GM12874 (cell line): Measurements from ENCODE around the gene AATK.

Experiments used
- CTCF ChIP-seq: IDR thresholded peaks from 2 replicates; pipeline ENCODE4 v1.5.1; 2011; ENCODE audit warnings: low read depth, mild to moderate bottlenecking, control low read depth, low read length, moderate library complexity; ENCODE audit not compliant: insufficient read depth

Gene AATK

GRCh38 chr17:81074875-81075274 is 91.1 kb downstream of the AATK start:
- no peak for TF ChIP-seq CTCF

GRCh38 chr17:81073967-81074839 is 91.8 kb downstream of the AATK start:
- TF ChIP-seq CTCF: no peak

DNA sequence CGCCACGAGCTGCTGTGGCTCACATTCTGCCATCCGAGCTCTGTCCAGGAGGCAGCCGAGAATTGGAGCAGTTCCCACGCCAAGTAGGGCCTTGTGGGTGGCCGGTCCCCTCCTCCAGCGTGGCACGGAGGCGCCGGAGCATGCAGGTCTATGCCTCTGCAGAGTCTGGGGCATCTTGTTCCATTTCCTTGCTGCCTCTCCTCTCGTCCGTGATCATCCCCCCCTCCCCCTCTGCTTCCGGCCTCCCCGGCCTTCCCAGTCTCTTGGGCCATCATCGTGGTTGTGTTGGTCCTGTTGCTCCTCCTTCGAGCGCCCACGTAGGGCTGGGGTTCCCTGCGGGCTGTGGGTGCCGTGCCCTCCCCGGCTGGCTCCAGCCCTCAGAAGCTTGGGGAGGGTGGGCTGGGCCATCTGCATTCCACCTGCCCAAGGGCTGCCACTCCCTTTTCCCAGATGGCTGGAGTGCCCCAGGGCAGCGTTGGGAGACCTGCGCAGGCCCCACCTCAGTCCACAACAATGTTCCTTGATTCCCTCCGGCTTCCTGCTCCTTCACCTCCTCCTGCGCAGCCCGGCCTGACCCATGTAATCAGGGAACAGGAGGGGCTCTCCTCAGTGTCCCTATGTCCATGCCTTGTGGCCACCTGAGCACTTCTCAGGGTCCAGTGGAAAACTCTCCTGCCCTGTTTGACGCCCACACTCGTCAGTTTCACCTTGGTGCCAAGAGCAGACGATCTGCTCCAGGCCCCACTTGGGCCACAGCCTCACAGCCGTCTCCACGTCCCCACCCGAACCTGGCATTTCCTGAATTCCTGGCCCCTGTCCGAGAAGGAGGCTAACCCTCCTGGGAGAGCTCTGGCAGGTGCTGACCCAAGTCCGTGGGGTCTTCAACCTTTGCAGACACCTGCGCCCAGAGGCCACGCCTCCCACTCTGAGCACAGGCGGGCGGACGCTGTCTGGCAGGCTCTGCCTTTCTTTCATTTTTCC is 94.0 kb downstream of the AATK start:
- no peak for TF ChIP-seq CTCF

DNA sequence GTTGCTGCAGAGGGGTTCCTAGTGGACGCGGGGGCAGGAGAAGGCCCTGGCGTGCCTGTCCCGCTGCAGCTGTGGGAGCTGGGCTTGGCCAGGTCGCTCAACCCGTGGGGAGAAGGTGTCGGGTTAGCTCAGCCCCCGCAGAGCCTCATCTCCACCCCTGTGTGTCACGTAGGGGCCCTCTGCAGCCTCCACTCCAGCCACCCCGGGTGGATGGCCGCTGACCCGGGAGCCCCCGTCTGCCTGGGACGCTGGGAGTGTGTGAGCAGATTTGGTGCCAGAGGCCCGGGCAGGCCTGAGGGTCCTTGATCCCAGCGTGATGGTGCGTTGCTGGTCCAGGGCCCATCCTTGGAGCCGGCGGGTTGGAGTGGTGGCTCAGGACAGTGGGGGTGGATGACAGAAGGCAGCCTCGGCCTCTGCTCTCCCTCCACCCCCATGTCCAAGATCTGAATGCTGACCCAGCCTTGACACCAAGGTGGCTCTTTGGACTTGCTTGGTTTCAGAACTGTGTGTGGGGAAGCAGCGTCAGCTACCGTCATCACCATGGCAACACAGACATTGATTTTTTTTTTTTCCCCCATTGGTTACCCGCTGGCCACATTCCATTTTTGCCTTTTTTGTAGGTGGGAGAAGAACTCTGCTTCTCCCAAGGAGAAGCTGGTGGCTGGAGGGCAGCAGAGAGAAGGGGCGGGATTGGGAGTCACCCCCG is 95.3 kb downstream of the AATK start:
- no peak for TF ChIP-seq CTCF

- TF ChIP-seq CTCF: no peak
These were observed 96.8 kb downstream of the AATK start for GRCh38 chr17:81069135-81069645.

GRCh38 chr17:81068411-81069134 is 97.4 kb downstream of the AATK start:
- no peak for TF ChIP-seq CTCF
